GM12878 (cell line): ENCODE results near the gene KLHL9. TPM values are rescaled to one million over a fixed set of nuclear protein-coding genes. Genes with fewer than 3 reads are reported as not detected.

Experiments
- ATAC-seq: fragments of 200-7000 bp; cut with Tn5 transposase; 3 replicates; pipeline ENCODE4 v1.9.1; 2020; ENCODE audit warnings: mild to moderate bottlenecking, moderate library complexity
- BruUV-seq: library from RNA; stranded (reverse); fragments of 400-500 nt; replicated peaks from 2 replicates; lab custom pipeline; 2021; lab: Mats Ljungman, UMichigan
- CTCF ChIA-PET: fragments of 300-600 bp; sonication (Branson Sonifier 250); formaldehyde crosslinking; extraction: SDS; loops from one replicate; lab custom pipeline; 2021; ENCODE audit warnings: inconsistent platforms; lab: Yijun Ruan, JAX
- POLR2A ChIA-PET: fragments of 350-600 bp; formaldehyde crosslinking; extraction: SDS; loops from one replicate; lab custom pipeline; 2021; ENCODE audit warnings: inconsistent platforms; lab: Charles Lee
- RAD21 ChIA-PET: fragments of 300-600 bp; sonication (Branson Sonifier 250); formaldehyde crosslinking; loops from one replicate; lab custom pipeline; 2023; ENCODE audit warnings: antibody characterized with exemption; ENCODE audit not compliant: unreplicated experiment; lab: Charles Lee
- SMC1A ChIA-PET: fragments of 300-600 bp; sonication (Branson Sonifier 250); formaldehyde crosslinking; loops from one replicate; lab custom pipeline; 2023; ENCODE audit not compliant: unreplicated experiment, uncharacterized antibody; lab: Charles Lee
- DNase-seq: peaks from one replicate; pipeline ENCODE4 v3.0.0-alpha.2; 2011; ENCODE audit warnings: low read depth, low spot score
- FAIRE-seq: peaks from 3 replicates; lab custom pipeline; 2011; peaks lifted over from hg19 to GRCh38; lab: Jason Lieb, UNC
- H2AFZ ChIP-seq: 2 replicates; pipeline ENCODE4 v1.6.0; 2011; ENCODE audit warnings: low read depth, low read length, control low read depth; ENCODE audit not compliant: control insufficient read depth
- H3K27ac ChIP-seq: 2 replicates; pipeline ENCODE4 v1.5.1; 2011; ENCODE audit warnings: control low read depth; ENCODE audit not compliant: control insufficient read depth, insufficient read depth
- H3K27me3 ChIP-seq, 2 experiments: replicated peaks in 1 of 2; 2 replicates each; pipeline versions ENCODE4 v1.6.0 to v1.6.1; 2011; ENCODE audit warnings: low read length in 1 of 2; ENCODE audit not compliant: control insufficient read depth in 2 of 2, insufficient read depth in 2 of 2
- H3K36me3 ChIP-seq, 2 experiments: 2 replicates each; pipeline ENCODE4 v1.5.1; 2011; ENCODE audit warnings: low read length in 1 of 2; ENCODE audit not compliant: control insufficient read depth in 2 of 2, insufficient read depth in 2 of 2
- H3K4me1 ChIP-seq: 2 replicates; pipeline ENCODE4 v1.6.1; 2011; ENCODE audit warnings: mild to moderate bottlenecking, low read length, moderate library complexity, mixed read lengths; ENCODE audit not compliant: control insufficient read depth, insufficient read depth
- H3K4me2 ChIP-seq: 2 replicates; pipeline ENCODE4 v1.6.0; 2011; ENCODE audit warnings: control low read depth; ENCODE audit not compliant: control insufficient read depth, insufficient read depth
- H3K4me3 ChIP-seq: fragments of 200-600 bp; sonication (generic); 2 replicates; pipeline ENCODE4 v1.5.1; 2016
- H3K79me2 ChIP-seq: 2 replicates; pipeline ENCODE4 v1.6.0; 2011; ENCODE audit warnings: low read length; ENCODE audit not compliant: control insufficient read depth, insufficient read depth
- H3K9ac ChIP-seq: 2 replicates; pipeline ENCODE4 v1.8.0; 2011; ENCODE audit warnings: low read length, control low read depth, mixed read lengths; ENCODE audit not compliant: control insufficient read depth, insufficient read depth
- H3K9me3 ChIP-seq: replicated peaks from 3 replicates; pipeline ENCODE4 v1.5.1; 2011; ENCODE audit warnings: mild to moderate bottlenecking, low read length; ENCODE audit not compliant: control insufficient read depth, insufficient read depth
- H4K20me1 ChIP-seq: 2 replicates; pipeline ENCODE4 v1.6.0; 2011; ENCODE audit not compliant: control insufficient read depth, insufficient read depth
- IRF3 ChIP-seq: fragments of 450-650 bp; IDR thresholded peaks from 2 replicates; pipeline ENCODE4 v1.6.1; 2014; ENCODE audit warnings: mild to moderate bottlenecking
- NRF1 ChIP-seq: conservative IDR thresholded peaks from 2 replicates; pipeline ENCODE4 v1.6.1; 2011; ENCODE audit warnings: mild to moderate bottlenecking, low read depth, low read length, improper control_type of control experiment
- POLR2A ChIP-seq: IDR thresholded peaks from 2 replicates; pipeline ENCODE4 v1.6.1; 2011; ENCODE audit warnings: low read depth, mild to moderate bottlenecking, low read length
- ZBTB33 ChIP-seq: fragments of 450-650 bp; IDR thresholded peaks from 2 replicates; pipeline ENCODE4 v1.6.1; 2017; ENCODE audit warnings: mild to moderate bottlenecking
- WGBS: methylation state at CpG from one replicate; pipeline ENCODE4 v1.1.6; 2016; ENCODE audit warnings: low lambda C conversion rate; ENCODE audit not compliant: insufficient replicate concordance, insufficient coverage; ENCODE audit errors: missing lambda C conversion rate; 5-methylcytosine and 5-hydroxymethylcytosine counted together
- in situ Hi-C: fragments of 300-500 bp; cut with MboI; formaldehyde crosslinking; loops from 9 replicates; pipeline ENCODE4 v1.14.3; 2018; ENCODE audit warnings: mixed read lengths
- intact Hi-C: fragments of 100-400 bp; cut with micrococcal nuclease; formaldehyde crosslinking; loops from one replicate; pipeline ENCODE4 v1.14.2; 2022; ENCODE audit not compliant: unreplicated experiment
- polyA plus RNA-seq, 11 experiments: library from polyadenylated mRNA; depleted of rRNA in 4 of 11; unstranded in 6 of 11; stranded (reverse) in 5 of 11; fragments of >200 nt; fragmentation: Nextera tagmentation in 4 of 11; fragmentation: Illumina TruSeq in 1 of 11; extraction: Ambion mirVana in 4 of 11; extraction: Trizol in 1 of 11; gene quantifications; 1 replicate in 1 of 11; 2 replicates in 10 of 11; pipeline versions ENCODE4 v1.2.1 to v1.2.3, GENCODE V29; 2011 to 2016; ENCODE audit warnings: inconsistent platforms in 2 of 11, missing spikeins in 2 of 11, low read depth in 1 of 11
- total RNA-seq, 4 experiments: library from RNA; depleted of rRNA in 3 of 4; stranded (reverse); fragments of >200 nt in 3 of 4; fragmentation: Illumina TruSeq in 1 of 4; extraction: Trizol in 1 of 4; gene quantifications; 2 replicates each; pipeline versions ENCODE4 v1.2.1 to v1.2.3, GENCODE V29; 2013 to 2021

The KLHL9 gene
- total and polyA plus RNA-seq, 10 of the 15 experiments (the other 5 are each of a cell fraction or from before 2014, with no cell fraction given): 3.8 to 37.7 (median 17.4) TPM

GRCh38 chr9:21333226-21333625 is 2.0 kb downstream of the KLHL9 start:
- ChIA-PET SMC1A (interaction anchor here (0.7 to 8.3 kb wide), 12 partner anchors 10 to 114 kb away, joined by 3 to 205 read pairs (median 6); no protein-coding TSS in a partner anchor), RAD21 (interaction anchor here (0.6 to 5.3 kb wide), 4 partner anchors 62 to 99 kb away, joined by 3 to 44 read pairs (median 4); no protein-coding TSS in a partner anchor), POLR2A (interaction anchor here (1.1 to 1.9 kb wide), 3 partner anchors 24 to 48 kb away, joined by 3 to 6 read pairs (median 5); no protein-coding TSS in a partner anchor), CTCF (interaction anchor here (0.9 to 8.3 kb wide), 10 partner anchors 17 to 911 kb away, joined by 3 to 256 read pairs (median 8); partner anchors contain the start of gene IFNA6)
- H3K4me3 ChIP-seq: peak overlapping the region; percentile 82
- intact Hi-C loops (no loop called here), in situ Hi-C loops (loop anchor here (5.0 kb wide), 1 partner anchor 59 kb away; no protein-coding TSS in a partner anchor)
- no peak overlapping the region for H3K27ac ChIP-seq
- peaks cover 3% of the 10 kb centered on the region for H3K4me1 ChIP-seq
- DNase-seq: no peak
- ATAC-seq: no peak
- H2AFZ ChIP-seq: no peak overlapping the region
- H3K9ac ChIP-seq: no peak overlapping the region
- H3K27me3 ChIP-seq: no peaks in the 10 kb centered on the region
- WGBS: 88% methylated on average over 2 of the region's 2 CpGs
- no peaks in the 10 kb centered on the region; the same call in 2 of the 3 replicates for H3K9me3 ChIP-seq
- no peak for FAIRE-seq
- no peak for TF ChIP-seq IRF3
- TF ChIP-seq NRF1: no peak
- TF ChIP-seq ZBTB33: no peak
- no peak for TF ChIP-seq POLR2A
- H3K79me2 ChIP-seq: peaks cover 63% of the 10 kb centered on the region
- H3K4me2 ChIP-seq: peak overlapping the region; percentile 95
- peaks cover 6% of the 10 kb centered on the region; the same call in 1 of the 2 replicates for H4K20me1 ChIP-seq
- H3K36me3 ChIP-seq: peaks cover 0 to 11% of the 10 kb centered on the region in 2 experiments; a peak in 1 of 4 replicates
- no TSS peak for BruUV-seq
